Nephron progenitor cell (in vitro differentiated cells): ENCODE data around the gene TMEM208.

ENCODE experiments used
- DNase-seq: peaks from one replicate; pipeline ENCODE4 v3.0.0; 2021
- H3K27ac Mint-ChIP-seq: 2 replicates; pipeline ENCODE4 v1.8.0; 2021; ENCODE audit warnings: mild to moderate bottlenecking, moderate library complexity, mixed read lengths
- H3K27me3 Mint-ChIP-seq: 2 replicates; pipeline ENCODE4 v1.8.0; 2021; ENCODE audit warnings: mild to moderate bottlenecking, low read depth, mixed read lengths; ENCODE audit not compliant: poor library complexity
- H3K36me3 Mint-ChIP-seq: 2 replicates; pipeline ENCODE4 v1.8.0; 2021; ENCODE audit warnings: low read depth, mixed read lengths
- H3K4me1 Mint-ChIP-seq: 2 replicates; pipeline ENCODE4 v1.8.0; 2021; ENCODE audit warnings: mixed read lengths
- H3K4me3 Mint-ChIP-seq: 2 replicates; pipeline ENCODE4 v1.8.0; 2021; ENCODE audit warnings: mild to moderate bottlenecking, moderate library complexity, mixed read lengths
- H3K9me3 Mint-ChIP-seq: 2 replicates; pipeline ENCODE4 v1.8.0; 2021; ENCODE audit warnings: mild to moderate bottlenecking, moderate library complexity, mixed read lengths
- CTCF ChIP-seq: fragments of 200-600 bp; sonication (generic); IDR thresholded peaks from 2 replicates; pipeline ENCODE4 v1.5.0; 2021; ENCODE audit warnings: antibody characterized with exemption

TMEM208 gene

GRCh38 chr16:67182288-67182687 is 44.6 kb upstream of the TMEM208 start:
- Mint-ChIP-seq H3K4me3 (no peak overlapping the region), H3K4me1 (peaks cover 20% of the 10 kb centered on the region), H3K9me3 (peaks cover 3% of the 10 kb centered on the region), H3K27ac (no peak overlapping the region), H3K27me3 (peaks cover 51% of the 10 kb centered on the region), H3K36me3 (peaks cover 4% of the 10 kb centered on the region)
- DNase-seq: no peak
- no peak for TF ChIP-seq CTCF

DNA sequence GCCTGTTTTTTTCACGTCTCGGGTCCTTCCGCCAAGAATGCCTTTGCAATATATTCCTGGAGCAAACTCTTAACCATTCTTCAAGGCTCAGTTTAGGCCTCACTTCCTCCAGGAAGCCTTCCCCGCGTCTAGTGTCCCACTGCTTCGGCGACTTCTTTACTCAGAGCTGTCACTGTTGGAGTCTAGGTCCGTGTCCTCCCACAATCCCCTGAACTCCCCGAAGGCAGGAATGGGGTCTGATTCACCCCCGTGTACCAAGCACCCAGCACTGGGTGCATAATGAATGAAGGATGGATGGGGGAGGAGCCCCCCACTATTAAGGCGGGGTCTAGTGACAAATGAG is 43.7 kb upstream of the TMEM208 start:
- no peak for TF ChIP-seq CTCF
- no peak overlapping the region for H3K4me3 Mint-ChIP-seq
- H3K4me1 Mint-ChIP-seq: peaks cover 16% of the 10 kb centered on the region
- H3K27me3 Mint-ChIP-seq: peaks cover 48% of the 10 kb centered on the region
- no peaks in the 10 kb centered on the region for H3K36me3 Mint-ChIP-seq
- peaks cover 3% of the 10 kb centered on the region for H3K9me3 Mint-ChIP-seq
- no peak for DNase-seq
- H3K27ac Mint-ChIP-seq: no peak overlapping the region

GRCh38 chr16:67183627-67184452 is 43.1 kb upstream of the TMEM208 start, which contains the start of gene MATCAP1:
TSS of gene MATCAP1 (minus strand) at chr16:67183963. CDS start at chr16:67180610, 3,353 bp downstream.
- Mint-ChIP-seq H3K4me3 (peak within 1 kb of the TSS; percentile 28), H3K9me3 (peaks cover 3% of the 10 kb centered on the region), H3K27me3 (peaks cover 46% of the 10 kb centered on the region), H3K4me1 (peaks cover 11% of the 10 kb centered on the region), H3K27ac (no peak within 1 kb of the TSS), H3K36me3 (no peaks in the 10 kb centered on the region)
- TF ChIP-seq CTCF: no peak
- DNase-seq: peak; percentile 96

GRCh38 chr16:67184453-67184994 is 42.4 kb upstream of the TMEM208 start:
- DNase-seq: no peak
- H3K4me3 Mint-ChIP-seq: peak overlapping the region; percentile 28

GRCh38 chr16:67184995-67185650 is 41.8 kb upstream of the TMEM208 start:
- Mint-ChIP-seq H3K9me3 (peaks cover 3% of the 10 kb centered on the region), H3K27me3 (peaks cover 37% of the 10 kb centered on the region), H3K36me3 (no peaks in the 10 kb centered on the region), H3K27ac (peak overlapping the region; percentile 37), H3K4me3 (peak overlapping the region; percentile 93), H3K4me1 (peaks cover 12% of the 10 kb centered on the region)
- DNase-seq: peak; percentile 98
- TF ChIP-seq CTCF: peak; percentile 76

More at GRCh38 chr16:67184453-67184994, 42.4 kb upstream of the TMEM208 start:
- no peak for TF ChIP-seq CTCF
- H3K36me3 Mint-ChIP-seq: no peaks in the 10 kb centered on the region
- H3K9me3 Mint-ChIP-seq: peaks cover 3% of the 10 kb centered on the region
- peaks cover 8% of the 10 kb centered on the region for H3K4me1 Mint-ChIP-seq
- no peak overlapping the region for H3K27ac Mint-ChIP-seq
- peaks cover 41% of the 10 kb centered on the region for H3K27me3 Mint-ChIP-seq
